Measurements from ENCODE around the gene EFCAB11.
A peak's percentile ranks its signal among the peaks of the same experiment; 100 is the strongest.
"Not testable (repeated sequence)": the region's sequence is repeated elsewhere in the genome, so short reads cannot be mapped to it uniquely, and the experiment has no call there.

The EFCAB11 gene

GRCh38 chr14:89911010-89911919, 43.3 kb downstream of the EFCAB11 start:
- DNase-seq (ENCODE audit: low spot score): peak; percentile 46

GRCh38 chr14:89910691-89911009, 43.9 kb downstream of the EFCAB11 start:
- DNase-seq (ENCODE audit: low spot score): no peak

- DNase-seq (ENCODE audit: low spot score): no peak
Observed at GRCh38 chr14:89909586-89909985, 44.9 kb downstream of the EFCAB11 start.

DNA sequence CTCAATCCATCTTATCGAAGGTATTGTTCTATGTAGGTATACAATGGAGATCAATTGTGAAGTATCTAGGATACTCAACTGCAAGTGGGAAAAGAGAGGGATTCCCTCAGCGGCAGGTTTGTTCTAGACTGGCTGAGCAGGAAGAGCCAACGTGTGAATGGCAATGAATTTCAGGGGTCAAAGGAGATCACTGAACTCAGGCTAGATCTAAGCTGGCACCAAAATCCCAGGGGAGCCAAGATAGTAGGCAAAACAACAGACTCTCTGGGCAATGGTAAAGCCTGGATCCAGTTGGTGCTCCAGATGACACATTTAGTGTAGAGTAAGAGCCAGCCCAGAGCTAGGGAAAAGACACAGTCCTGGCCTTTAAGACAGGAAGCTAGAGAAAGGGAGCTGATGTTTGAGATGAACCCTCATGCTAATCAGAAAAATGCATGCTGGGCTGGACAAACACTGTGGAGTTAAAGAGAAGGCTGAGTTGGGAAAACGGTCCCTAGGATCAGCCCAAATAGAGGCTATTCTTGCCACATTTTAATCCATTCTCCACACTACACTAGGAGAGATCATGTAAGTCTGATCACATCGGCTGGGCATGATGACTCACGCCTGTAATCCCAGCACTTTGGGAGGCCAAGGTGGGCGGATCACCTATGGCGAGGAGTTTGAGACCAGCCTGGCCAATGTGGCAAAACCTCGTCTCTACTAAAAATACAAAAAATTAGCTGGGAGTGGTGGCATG, 45.6 kb downstream of the EFCAB11 start:
- no peak for DNase-seq (ENCODE audit: low spot score)

GRCh38 chr14:89907655-89908054, 46.9 kb downstream of the EFCAB11 start:
- DNase-seq (ENCODE audit: low spot score): no peak

- no peak for DNase-seq (ENCODE audit: low spot score)
Observed at GRCh38 chr14:89906000-89906399, 48.5 kb downstream of the EFCAB11 start.

DNA sequence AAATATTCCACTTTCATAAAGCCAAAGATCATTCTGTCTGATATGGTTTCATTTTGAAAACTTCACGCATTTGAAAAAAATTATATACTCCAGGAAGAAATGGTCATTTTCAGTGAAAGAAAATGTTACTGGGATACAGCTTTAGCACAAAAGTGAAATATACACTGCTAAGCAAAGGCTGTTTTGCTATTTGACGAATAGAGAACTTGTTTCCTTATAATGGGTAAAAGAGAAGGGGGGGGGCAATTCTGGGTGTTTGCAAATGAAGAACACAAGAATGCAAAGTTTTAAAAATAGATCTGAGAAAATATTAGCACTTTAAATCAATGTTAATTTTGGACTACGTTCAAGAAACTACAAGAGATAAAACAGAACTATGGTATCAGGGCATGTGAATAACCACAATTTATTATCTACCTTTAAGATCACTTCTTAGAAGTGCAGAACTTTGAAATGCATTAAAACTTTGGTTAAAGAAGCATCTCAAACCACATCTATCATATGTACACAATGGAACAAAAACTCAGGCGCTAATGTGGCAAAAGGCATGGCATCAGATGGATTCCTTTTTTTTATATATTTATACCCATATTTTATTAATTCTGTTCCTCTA, 51.1 kb downstream of the EFCAB11 start:
- DNase-seq (ENCODE audit: low spot score): no peak

- DNase-seq (ENCODE audit: low spot score): no peak
Observed at GRCh38 chr14:89902881-89903280, 51.6 kb downstream of the EFCAB11 start.

GRCh38 chr14:89900802-89901201, 53.7 kb downstream of the EFCAB11 start:
- DNase-seq (ENCODE audit: low spot score): no peak

DNA sequence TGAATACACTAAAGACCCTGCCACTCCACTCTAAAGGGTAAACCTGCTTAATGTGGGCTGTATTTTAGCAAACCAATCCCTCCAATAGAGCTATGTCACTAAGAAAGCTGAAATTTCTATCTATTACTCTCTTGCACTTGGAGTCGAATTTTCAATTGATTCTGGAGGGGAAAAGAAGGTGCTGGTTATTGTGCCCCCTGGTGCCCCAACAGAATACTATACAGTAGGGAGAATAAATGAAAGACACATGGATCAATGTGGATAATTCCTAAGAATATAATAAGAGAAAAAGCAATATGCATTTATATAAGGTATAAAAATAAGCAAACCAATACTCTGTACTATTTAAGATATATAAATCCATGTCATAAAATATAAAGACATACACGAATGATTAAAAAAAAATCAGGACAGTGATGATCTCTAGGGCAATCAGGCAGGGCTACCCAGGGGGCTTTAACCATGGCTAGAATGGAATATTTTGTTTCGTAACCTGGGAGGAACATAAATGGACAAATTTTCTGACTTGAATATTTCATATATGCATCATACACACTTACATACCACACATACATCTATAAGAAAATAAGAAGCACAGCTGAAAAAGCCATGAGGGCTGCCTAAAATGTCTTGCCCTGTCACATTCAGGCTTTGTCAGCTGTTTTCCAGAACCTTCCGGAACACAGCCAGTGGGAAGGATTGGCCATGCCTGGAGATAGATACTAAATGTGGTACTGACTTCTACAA, 54.4 kb downstream of the EFCAB11 start:
- peak; percentile 13 for DNase-seq (ENCODE audit: low spot score)

- DNase-seq (ENCODE audit: low spot score): no peak
Observed at GRCh38 chr14:89899291-89899690, 55.2 kb downstream of the EFCAB11 start.

DNA sequence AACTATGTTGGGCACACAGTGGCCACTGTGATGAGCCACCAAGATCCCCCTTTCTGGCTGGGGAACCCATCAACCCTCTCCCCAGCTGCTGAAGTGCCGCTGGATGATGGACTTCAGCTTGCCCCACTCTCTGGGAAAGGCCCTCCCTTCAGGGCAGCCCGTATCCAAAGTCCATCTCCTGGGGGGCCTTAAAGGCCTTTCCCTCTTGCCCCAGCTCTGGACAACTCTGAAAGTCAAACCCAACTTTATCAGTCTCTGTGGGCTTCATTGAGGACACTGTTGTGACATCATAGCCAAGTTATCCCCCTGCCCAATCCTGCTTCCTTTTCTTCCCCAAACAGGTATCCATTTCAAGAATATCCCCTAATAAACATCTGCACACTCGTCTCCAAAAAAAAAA, 61.1 kb downstream of the EFCAB11 start:
- not testable (repeated sequence) for DNase-seq (ENCODE audit: low spot score)

DNA sequence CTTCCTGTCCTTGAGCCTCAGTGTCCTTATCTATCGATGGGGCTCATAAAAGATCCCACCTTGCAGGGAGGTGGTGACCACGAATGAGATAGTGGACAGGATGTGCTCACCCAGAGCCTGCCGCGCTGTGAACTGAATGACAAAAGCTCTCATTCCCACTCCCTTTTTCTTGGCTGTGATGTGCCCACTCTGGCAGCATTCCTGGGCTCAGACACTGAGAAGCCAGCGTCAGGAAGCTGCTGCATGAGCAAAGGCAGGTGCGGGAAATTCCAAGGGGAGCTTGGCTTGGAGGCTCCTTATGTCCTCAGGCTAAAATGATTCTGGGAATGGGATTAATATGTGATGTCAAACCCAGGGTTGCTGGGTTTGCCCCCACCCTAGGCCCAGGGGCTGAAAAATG, 61.6 kb downstream of the EFCAB11 start:
- DNase-seq (ENCODE audit: low spot score): no peak

- DNase-seq (ENCODE audit: low spot score): not testable (repeated sequence)
Observed at GRCh38 chr14:89891721-89892120, 62.8 kb downstream of the EFCAB11 start.

DNA sequence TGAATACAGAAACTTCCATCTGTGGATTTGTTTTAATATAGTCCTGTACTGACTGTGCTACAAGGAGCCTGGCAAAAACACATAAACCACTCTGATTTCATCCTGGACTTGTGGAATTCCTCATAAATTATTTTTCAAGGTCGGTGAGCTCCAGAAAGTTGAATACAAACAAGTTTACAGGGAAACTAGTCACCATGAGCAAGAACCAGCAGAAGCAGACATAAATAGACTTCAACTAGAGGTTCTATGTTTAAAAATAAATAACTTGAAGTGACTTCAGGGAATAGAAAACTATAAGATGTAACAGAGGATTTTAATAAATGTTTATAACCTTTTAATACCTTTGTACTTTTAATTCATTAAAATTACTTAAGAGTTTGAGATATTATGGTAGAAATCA, 63.5 kb downstream of the EFCAB11 start:
- no peak for DNase-seq (ENCODE audit: low spot score)

GRCh38 chr14:89890589-89890988, 63.9 kb downstream of the EFCAB11 start:
- no peak for DNase-seq (ENCODE audit: low spot score)

- DNase-seq (ENCODE audit: low spot score): no peak
Observed at GRCh38 chr14:89889626-89890025, 64.9 kb downstream of the EFCAB11 start.

GRCh38 chr14:89884761-89885160, 69.8 kb downstream of the EFCAB11 start:
- DNase-seq (ENCODE audit: low spot score): no peak

GRCh38 chr14:89881839-89882238, 72.7 kb downstream of the EFCAB11 start:
- no peak for DNase-seq (ENCODE audit: low spot score)

GRCh38 chr14:89874091-89874490, 80.4 kb downstream of the EFCAB11 start:
- not testable (repeated sequence) for DNase-seq (ENCODE audit: low spot score)

- DNase-seq (ENCODE audit: low spot score): no peak
Observed at GRCh38 chr14:89870316-89870715, 84.2 kb downstream of the EFCAB11 start.

GRCh38 chr14:89869606-89870005, 84.9 kb downstream of the EFCAB11 start:
- DNase-seq (ENCODE audit: low spot score): no peak

Data from iPS-NIHi11 (cell line).